ENCODE data around the gene GLP1R. TPM values are rescaled to one million over a fixed set of nuclear protein-coding genes. Genes with fewer than 3 reads are reported as not detected.

Gene GLP1R
- total RNA-seq, 1 experiment from 2014 or later = not detected

GRCh38 chr6:39037707-39038106 lies 10.9 kb upstream of the GLP1R start:
- Histone ChIP-seq H3K4me1 (ENCODE audit: insufficient read depth, low read length) (no peaks in the 10 kb centered on the region), H3F3A (ENCODE audit: low read length, unreplicated experiment) (no peaks in the 10 kb centered on the region), H3K9ac (ENCODE audit: low read length) (no peak overlapping the region), H3K27me3 (ENCODE audit: low read length) (peaks cover 97% of the 10 kb centered on the region), H3K79me2 (ENCODE audit: low read length) (no peaks in the 10 kb centered on the region), H2AFZ (ENCODE audit: low read length) (no peak overlapping the region), H3K9me2 (replicated peaks; ENCODE audit: low read length) (no peaks in the 10 kb centered on the region), H3K36me3 (ENCODE audit: low read depth, low read length) (no peaks in the 10 kb centered on the region), H3K4me2 (ENCODE audit: low read length) (no peak overlapping the region), H3K4me3 (ENCODE audit: low read length) (no peak overlapping the region), H4K20me1 (ENCODE audit: low read length) (no peaks in the 10 kb centered on the region), H3K9me3 (ENCODE audit: low read length) (no peaks in the 10 kb centered on the region), H3K27ac (ENCODE audit: low read length) (no peak overlapping the region)
- CTCF ChIA-PET = no interaction called here
- no TSS peak for BruUV-seq (replicated peaks)
- POLR2A ChIA-PET (ENCODE audit: unreplicated experiment) = no interaction called here
- no peak for DNase-seq
- intact Hi-C loops (cut with micrococcal nuclease) = no loop called here
- TF ChIP-seq CTCF (conservative IDR thresholded peaks at IDR 0.05; ENCODE audit: low read depth, low read length) (no peak), EZH2phosphoT487 (IDR thresholded peaks at IDR 0.05; ENCODE audit: borderline replicate concordance, low read length) (no peak), EZH2 (IDR thresholded peaks at IDR 0.05; ENCODE audit: low read length, unreplicated experiment) (no peak)
- no peak for ATAC-seq

GRCh38 chr6:39040080-39040673 lies 8.4 kb upstream of the GLP1R start:
- TF ChIP-seq CTCF (conservative IDR thresholded peaks at IDR 0.05; ENCODE audit: low read depth, low read length) = no peak
- TF ChIP-seq EZH2 (IDR thresholded peaks at IDR 0.05; ENCODE audit: low read length, unreplicated experiment) = no peak
- TF ChIP-seq EZH2phosphoT487 (IDR thresholded peaks at IDR 0.05; ENCODE audit: borderline replicate concordance, low read length) = no peak
- Histone ChIP-seq H3K79me2 (ENCODE audit: low read length) (no peaks in the 10 kb centered on the region), H2AFZ (ENCODE audit: low read length) (no peak overlapping the region), H3K27ac (ENCODE audit: low read length) (no peak overlapping the region), H3K9me2 (replicated peaks; ENCODE audit: low read length) (no peaks in the 10 kb centered on the region), H3K36me3 (ENCODE audit: low read depth, low read length) (no peaks in the 10 kb centered on the region), H3K27me3 (ENCODE audit: low read length) (peaks cover 74% of the 10 kb centered on the region), H3K4me1 (ENCODE audit: insufficient read depth, low read length) (no peaks in the 10 kb centered on the region), H3F3A (ENCODE audit: low read length, unreplicated experiment) (no peaks in the 10 kb centered on the region), H3K9me3 (ENCODE audit: low read length) (no peaks in the 10 kb centered on the region), H3K9ac (ENCODE audit: low read length) (no peak overlapping the region), H3K4me2 (ENCODE audit: low read length) (no peak overlapping the region), H3K4me3 (ENCODE audit: low read length) (no peak overlapping the region), H4K20me1 (ENCODE audit: low read length) (no peaks in the 10 kb centered on the region)
- POLR2A ChIA-PET (ENCODE audit: unreplicated experiment) = no interaction called here
- ATAC-seq (no peak), DNase-seq (no peak)
- BruUV-seq (replicated peaks) = no TSS peak
- intact Hi-C loops (cut with micrococcal nuclease) = no loop called here
- CTCF ChIA-PET = no interaction called here

- no peak overlapping the region for H3K9ac ChIP-seq (ENCODE audit: low read length)
- H3K9me3 ChIP-seq (ENCODE audit: low read length) = no peaks in the 10 kb centered on the region
- H3F3A ChIP-seq (ENCODE audit: low read length, unreplicated experiment) = no peaks in the 10 kb centered on the region
- no peaks in the 10 kb centered on the region for H4K20me1 ChIP-seq (ENCODE audit: low read length)
- POLR2A ChIA-PET (ENCODE audit: unreplicated experiment) = no interaction called here
- no peak overlapping the region for H2AFZ ChIP-seq (ENCODE audit: low read length)
- H3K27me3 ChIP-seq (ENCODE audit: low read length) = peaks cover 65% of the 10 kb centered on the region
- H3K4me2 ChIP-seq (ENCODE audit: low read length) = no peak overlapping the region
- ATAC-seq (no peak), DNase-seq (no peak)
- H3K27ac ChIP-seq (ENCODE audit: low read length) = no peak overlapping the region
- no peaks in the 10 kb centered on the region for H3K4me1 ChIP-seq (ENCODE audit: insufficient read depth, low read length)
- intact Hi-C loops (cut with micrococcal nuclease) = no loop called here
- BruUV-seq (replicated peaks) = no TSS peak
- no peaks in the 10 kb centered on the region for H3K9me2 ChIP-seq (replicated peaks; ENCODE audit: low read length)
- CTCF ChIA-PET = no interaction called here
- H3K36me3 ChIP-seq (ENCODE audit: low read depth, low read length) = no peaks in the 10 kb centered on the region
- TF ChIP-seq EZH2 (IDR thresholded peaks at IDR 0.05; ENCODE audit: low read length, unreplicated experiment) = no peak
- no peak for TF ChIP-seq CTCF (conservative IDR thresholded peaks at IDR 0.05; ENCODE audit: low read depth, low read length)
- TF ChIP-seq EZH2phosphoT487 (IDR thresholded peaks at IDR 0.05; ENCODE audit: borderline replicate concordance, low read length) = no peak
- no peak overlapping the region for H3K4me3 ChIP-seq (ENCODE audit: low read length)
- no peaks in the 10 kb centered on the region for H3K79me2 ChIP-seq (ENCODE audit: low read length)
Observed at GRCh38 chr6:39041072-39041471, 7.5 kb upstream of the GLP1R start.
